ENCODE data around the gene TLK2.

DNA sequence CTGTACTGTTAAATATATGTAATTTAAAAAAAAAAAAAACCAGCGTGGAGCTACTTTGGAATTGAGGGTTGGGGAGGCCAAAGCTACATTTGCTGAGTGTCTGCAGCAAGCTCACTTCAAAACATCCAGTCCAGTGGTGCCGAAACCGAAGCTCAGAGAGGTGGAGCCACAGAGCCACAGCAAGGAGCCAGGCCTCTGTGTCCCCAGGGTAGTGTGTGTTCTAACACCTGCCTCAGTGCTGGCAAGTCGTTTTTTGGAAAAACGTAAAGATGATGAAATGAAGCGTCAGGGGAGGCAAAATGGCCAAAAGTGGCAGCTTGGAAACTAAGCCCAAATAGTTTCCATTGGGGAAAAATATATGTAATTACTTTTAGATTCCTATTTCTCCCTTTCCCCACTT lies 112.7 kb downstream of the TLK2 start:
- TF ChIP-seq, protein P1, sequence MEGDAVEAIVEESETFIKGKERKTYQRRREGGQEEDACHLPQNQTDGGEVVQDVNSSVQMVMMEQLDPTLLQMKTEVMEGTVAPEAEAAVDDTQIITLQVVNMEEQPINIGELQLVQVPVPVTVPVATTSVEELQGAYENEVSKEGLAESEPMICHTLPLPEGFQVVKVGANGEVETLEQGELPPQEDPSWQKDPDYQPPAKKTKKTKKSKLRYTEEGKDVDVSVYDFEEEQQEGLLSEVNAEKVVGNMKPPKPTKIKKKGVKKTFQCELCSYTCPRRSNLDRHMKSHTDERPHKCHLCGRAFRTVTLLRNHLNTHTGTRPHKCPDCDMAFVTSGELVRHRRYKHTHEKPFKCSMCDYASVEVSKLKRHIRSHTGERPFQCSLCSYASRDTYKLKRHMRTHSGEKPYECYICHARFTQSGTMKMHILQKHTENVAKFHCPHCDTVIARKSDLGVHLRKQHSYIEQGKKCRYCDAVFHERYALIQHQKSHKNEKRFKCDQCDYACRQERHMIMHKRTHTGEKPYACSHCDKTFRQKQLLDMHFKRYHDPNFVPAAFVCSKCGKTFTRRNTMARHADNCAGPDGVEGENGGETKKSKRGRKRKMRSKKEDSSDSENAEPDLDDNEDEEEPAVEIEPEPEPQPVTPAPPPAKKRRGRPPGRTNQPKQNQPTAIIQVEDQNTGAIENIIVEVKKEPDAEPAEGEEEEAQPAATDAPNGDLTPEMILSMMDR (IDR thresholded peaks at IDR 0.05): no peak
- TF ChIP-seq EP300 (IDR thresholded peaks at IDR 0.05) (no peak), POLR2A (IDR thresholded peaks at IDR 0.05) (no peak)
